Measurements from ENCODE around the gene PLLP.

PLLP gene

DNA sequence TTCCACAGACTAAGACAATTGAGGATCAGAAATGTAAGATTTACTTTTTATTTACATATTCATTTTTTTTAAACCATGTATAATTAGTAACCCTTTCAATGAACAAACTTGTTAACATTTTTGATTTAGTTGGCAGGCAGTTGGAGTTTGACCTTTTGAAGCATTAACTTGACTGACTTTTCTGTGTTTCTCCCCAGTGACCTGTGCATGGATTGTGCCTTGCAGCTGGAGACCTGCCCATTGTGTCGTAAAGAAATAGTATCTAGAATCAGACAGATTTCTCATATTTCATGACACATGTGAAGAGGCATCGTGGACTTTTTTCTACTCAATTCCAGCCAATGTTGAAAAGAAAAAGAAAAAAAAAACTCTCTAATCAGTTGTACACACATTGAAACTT lies 45.8 kb downstream of the PLLP start:
- H3K4me1 Mint-ChIP-seq (ENCODE audit: low read depth) = peaks cover 13% of the 10 kb centered on the region
- H3K36me3 Mint-ChIP-seq (ENCODE audit: low read depth) = peaks cover 42% of the 10 kb centered on the region
- no peak overlapping the region for H3K4me3 Mint-ChIP-seq
- no peak overlapping the region for H3K27ac Mint-ChIP-seq
- no peaks in the 10 kb centered on the region for H3K9me3 Mint-ChIP-seq
- no peaks in the 10 kb centered on the region for H3K27me3 Mint-ChIP-seq (ENCODE audit: low read depth)

DNA sequence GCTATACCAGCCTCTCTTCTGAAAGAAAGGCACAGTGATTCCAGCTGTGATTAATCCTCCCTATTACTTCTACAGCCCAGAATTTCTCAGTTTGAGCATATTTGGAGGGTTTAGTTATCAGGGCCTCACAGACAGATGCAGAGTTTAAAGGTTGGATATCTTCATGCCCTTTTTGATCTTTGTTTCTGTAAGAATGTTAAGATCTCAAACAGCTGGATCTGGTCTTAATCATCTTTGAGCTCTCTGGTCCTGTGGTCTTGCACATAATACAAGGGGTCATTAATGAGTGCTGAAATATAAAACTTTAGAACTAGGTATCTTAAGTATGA lies 48.5 kb downstream of the PLLP start:
- H3K4me3 Mint-ChIP-seq = no peak overlapping the region
- peak overlapping the region; percentile 3 for H3K27ac Mint-ChIP-seq
- peaks cover 49% of the 10 kb centered on the region for H3K36me3 Mint-ChIP-seq (ENCODE audit: low read depth)
- H3K27me3 Mint-ChIP-seq (ENCODE audit: low read depth) = no peaks in the 10 kb centered on the region
- H3K4me1 Mint-ChIP-seq (ENCODE audit: low read depth) = peaks cover 13% of the 10 kb centered on the region
- no peaks in the 10 kb centered on the region for H3K9me3 Mint-ChIP-seq

DNA sequence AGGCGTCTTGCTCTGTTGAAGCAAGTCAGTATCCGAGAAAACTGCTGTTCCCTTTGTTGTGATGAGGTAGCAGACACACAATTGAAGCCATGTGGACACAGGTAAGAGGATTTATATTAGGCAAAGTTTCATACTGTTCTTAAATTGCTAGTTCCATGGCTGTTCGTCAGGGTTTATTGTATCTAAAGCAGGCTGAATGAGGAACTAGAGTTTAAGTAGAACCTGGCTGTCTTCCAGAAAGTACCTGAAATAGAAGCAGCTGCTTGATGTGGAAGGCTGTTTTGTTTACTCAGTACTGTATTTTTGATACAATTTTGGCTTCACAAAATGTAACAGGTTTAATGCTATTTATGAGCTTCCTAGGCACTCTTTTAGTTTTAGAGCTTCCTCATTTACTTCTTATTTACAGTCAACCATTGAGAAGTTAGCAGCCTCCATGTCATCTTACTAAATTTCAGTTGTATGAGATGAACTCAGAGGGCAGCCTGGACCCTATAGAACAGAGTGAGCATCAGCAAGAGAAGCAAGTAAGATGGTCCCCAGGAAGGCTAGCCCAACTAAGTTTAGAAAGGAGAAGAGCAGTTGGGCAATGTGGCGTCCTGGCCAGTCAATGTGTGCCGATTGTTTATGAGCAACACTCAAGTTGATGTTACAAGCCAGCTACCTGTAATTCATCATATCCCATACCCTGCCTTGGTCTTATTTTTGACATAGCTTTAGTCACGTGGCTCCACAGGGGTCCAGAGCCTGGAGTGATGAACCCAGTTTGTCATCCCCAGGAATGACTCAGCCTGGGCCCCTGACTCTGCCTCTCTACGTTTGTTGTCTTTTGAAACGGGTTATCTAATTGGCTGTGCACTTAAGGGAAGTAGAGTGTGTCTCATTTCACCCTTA lies 49.1 kb downstream of the PLLP start:
- peaks cover 45% of the 10 kb centered on the region for H3K36me3 Mint-ChIP-seq (ENCODE audit: low read depth)
- H3K27ac Mint-ChIP-seq = no peak overlapping the region
- peaks cover 13% of the 10 kb centered on the region for H3K4me1 Mint-ChIP-seq (ENCODE audit: low read depth)
- H3K4me3 Mint-ChIP-seq = no peak overlapping the region
- no peaks in the 10 kb centered on the region for H3K9me3 Mint-ChIP-seq
- H3K27me3 Mint-ChIP-seq (ENCODE audit: low read depth) = no peaks in the 10 kb centered on the region

DNA sequence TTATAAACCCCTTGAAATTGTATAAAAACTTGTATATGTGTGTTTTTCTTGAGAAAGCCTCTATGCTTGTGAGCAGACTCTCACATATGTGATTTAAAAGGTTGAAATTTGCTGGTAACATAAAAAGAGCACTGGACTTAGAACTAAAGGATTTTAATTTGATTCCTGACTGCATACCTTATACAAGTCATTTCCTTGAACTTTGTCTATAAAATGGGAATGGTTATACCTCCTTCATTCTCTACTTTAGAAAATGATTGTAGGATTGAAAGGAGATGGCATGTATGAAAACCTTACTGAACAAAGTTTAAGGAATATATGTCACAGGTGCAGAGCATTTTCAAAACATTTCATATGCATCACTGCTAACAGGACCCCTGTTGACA lies 49.8 kb downstream of the PLLP start:
- Mint-ChIP-seq H3K4me1 (ENCODE audit: low read depth) (peaks cover 13% of the 10 kb centered on the region), H3K27me3 (ENCODE audit: low read depth) (no peaks in the 10 kb centered on the region), H3K4me3 (no peak overlapping the region), H3K9me3 (no peaks in the 10 kb centered on the region), H3K36me3 (ENCODE audit: low read depth) (peaks cover 50% of the 10 kb centered on the region), H3K27ac (no peak overlapping the region)

DNA sequence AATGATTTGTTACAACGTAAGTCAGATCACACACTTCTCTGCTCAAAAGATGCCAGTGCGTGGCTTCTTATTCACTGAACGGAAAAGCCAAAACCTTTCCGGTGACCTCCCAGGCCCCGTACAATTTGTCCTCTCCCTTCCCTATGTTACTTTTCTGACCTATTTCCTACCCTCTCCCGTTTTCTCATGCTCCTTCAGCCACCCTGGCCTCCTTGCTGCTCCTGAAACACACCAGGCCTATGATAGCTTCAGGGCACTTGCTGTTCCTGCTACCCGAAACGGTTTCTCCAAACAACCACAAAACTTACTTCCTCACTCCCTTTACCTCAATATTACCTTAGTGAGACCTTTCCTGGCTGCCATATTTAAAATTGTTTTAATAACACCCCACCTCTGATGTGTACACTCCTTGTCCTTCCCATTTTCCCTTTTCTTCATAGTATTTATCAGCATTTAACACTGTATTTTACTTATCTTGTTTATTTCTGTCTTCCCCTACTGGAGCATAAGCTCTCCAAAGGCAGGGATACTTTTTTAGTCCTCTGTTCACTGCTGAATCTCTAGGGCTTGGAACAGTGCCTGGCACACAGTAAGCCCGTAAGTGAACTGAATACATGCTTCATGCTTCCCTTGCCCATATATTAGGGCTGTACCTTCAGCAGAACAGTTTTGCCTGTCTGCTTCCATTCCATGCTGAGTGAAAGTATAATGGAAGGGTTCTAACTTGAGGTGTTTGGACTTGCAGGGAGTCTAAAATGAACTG lies 50.3 kb downstream of the PLLP start:
- peaks cover 9% of the 10 kb centered on the region for H3K4me1 Mint-ChIP-seq (ENCODE audit: low read depth)
- H3K27me3 Mint-ChIP-seq (ENCODE audit: low read depth) = no peaks in the 10 kb centered on the region
- H3K36me3 Mint-ChIP-seq (ENCODE audit: low read depth) = peaks cover 46% of the 10 kb centered on the region
- H3K4me3 Mint-ChIP-seq = no peak overlapping the region
- H3K27ac Mint-ChIP-seq = no peak overlapping the region
- H3K9me3 Mint-ChIP-seq = no peaks in the 10 kb centered on the region

DNA sequence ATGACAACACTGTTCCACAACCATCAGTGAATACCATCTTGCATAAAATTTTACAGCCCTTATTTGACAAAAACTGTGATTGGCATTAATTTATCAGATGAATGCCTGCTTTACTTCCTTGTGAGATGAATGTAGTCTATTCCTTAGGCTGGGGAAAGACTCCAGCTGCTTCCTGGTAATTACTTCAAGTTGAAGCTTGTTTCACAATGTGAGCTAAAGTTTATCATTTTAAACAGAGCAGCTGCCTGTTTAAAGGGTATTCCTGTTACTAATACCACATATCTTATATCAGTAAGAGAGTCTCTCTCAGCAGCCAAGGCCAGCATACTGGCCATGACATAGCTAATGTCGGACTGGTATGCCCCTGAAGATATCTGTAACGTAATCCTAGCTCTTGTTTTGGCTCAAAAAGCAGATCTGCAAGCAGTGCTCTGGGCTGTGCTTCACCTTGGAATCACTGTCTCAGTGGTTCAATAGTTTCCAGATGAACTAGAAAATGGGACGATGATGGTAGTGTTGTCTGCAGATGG lies 52.6 kb downstream of the PLLP start:
- Mint-ChIP-seq H3K36me3 (ENCODE audit: low read depth) (peaks cover 53% of the 10 kb centered on the region), H3K4me3 (no peak overlapping the region), H3K27ac (no peak overlapping the region), H3K4me1 (ENCODE audit: low read depth) (peaks cover 5% of the 10 kb centered on the region), H3K27me3 (ENCODE audit: low read depth) (no peaks in the 10 kb centered on the region), H3K9me3 (no peaks in the 10 kb centered on the region)

DNA sequence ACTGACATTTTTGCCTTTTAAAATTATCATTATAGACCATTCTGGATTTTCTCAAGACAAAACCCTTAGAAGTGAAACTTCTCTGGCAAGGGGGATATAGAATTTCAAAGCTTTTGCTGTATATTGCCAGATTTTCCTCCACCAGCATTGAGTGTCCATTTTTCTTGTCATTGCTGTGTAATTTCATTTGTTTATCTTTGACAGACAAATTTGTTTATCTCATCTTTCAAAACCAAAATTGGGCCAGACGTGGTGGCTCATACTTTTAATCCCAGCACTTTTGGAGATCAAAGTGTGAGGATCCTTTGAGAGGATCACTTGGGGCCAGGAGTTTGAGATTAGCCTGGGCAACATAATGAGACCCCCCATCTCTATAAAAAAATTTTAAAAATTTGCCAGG lies 55.4 kb downstream of the PLLP start:
- no peak overlapping the region for H3K27ac Mint-ChIP-seq
- no peak overlapping the region for H3K4me3 Mint-ChIP-seq
- peaks cover 39% of the 10 kb centered on the region for H3K36me3 Mint-ChIP-seq (ENCODE audit: low read depth)
- H3K27me3 Mint-ChIP-seq (ENCODE audit: low read depth) = no peaks in the 10 kb centered on the region
- H3K9me3 Mint-ChIP-seq = no peaks in the 10 kb centered on the region
- H3K4me1 Mint-ChIP-seq (ENCODE audit: low read depth) = no peaks in the 10 kb centered on the region

DNA sequence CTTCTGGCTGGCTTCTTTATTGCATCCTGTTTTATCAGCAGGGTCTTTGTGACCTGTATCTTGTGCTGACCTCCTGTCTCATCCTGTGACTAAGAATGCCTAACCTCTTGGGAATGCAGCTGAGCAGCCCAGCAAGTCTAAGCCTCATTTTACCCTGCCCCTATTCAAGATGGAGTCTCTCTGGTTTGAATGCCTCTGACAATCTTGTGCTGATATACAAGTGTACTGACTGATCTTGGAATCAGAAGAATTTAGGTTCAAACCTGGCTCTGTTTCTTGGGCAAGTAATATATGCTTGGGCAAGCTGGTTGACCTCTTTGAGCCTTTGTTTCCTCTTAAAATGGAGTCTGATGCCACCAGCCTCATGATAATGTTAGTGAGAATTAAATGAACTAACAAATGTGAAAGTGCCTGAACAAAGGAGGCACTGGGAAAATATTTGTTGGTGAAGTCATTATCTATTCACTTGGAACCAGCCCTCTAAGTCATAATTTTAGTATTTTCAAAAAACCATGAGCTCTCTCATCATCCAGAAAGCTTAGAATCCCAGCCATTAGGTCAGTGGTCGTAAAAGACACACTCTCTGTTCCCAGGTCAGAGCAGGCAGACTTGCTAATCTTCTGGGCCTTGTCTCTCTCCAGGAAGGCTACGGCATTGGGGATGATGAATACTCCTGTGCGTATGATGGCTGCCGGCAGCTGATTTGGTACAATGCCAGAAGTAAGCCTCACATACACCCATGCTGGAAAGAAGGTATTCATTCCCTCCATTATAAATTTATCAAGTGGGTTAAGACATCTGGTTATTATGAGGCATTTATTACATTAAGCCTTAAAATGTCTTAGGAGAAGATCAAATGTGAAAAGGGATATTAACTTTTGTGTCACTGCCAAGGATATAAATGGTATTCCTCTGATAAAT lies 57.5 kb downstream of the PLLP start:
- Mint-ChIP-seq H3K9me3 (no peaks in the 10 kb centered on the region), H3K27ac (no peak overlapping the region), H3K4me3 (no peak overlapping the region), H3K4me1 (ENCODE audit: low read depth) (no peaks in the 10 kb centered on the region), H3K36me3 (ENCODE audit: low read depth) (peaks cover 40% of the 10 kb centered on the region), H3K27me3 (ENCODE audit: low read depth) (no peaks in the 10 kb centered on the region)

DNA sequence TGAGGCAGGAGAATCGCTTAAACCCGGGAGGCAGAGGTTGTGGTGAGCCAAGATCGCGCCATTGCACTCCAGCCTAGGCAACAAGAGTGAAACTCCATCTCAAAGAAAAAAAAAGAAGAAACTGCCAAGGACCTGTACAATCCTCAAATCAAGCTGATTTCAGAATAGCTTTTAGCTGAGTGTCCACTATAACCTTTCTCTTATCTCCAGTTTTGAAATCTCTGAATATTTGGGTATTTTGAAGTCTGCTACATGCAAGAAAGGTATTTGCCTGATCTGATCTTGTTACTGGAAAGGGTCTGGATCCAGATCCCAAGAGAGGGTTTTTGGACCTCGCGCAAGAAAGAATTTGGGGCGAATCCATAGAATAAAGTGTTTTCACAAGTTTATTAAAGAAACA lies 58.5 kb downstream of the PLLP start:
- Mint-ChIP-seq H3K4me3 (no peak overlapping the region), H3K9me3 (peaks cover under 1% of the 10 kb centered on the region), H3K27me3 (ENCODE audit: low read depth) (no peaks in the 10 kb centered on the region), H3K4me1 (ENCODE audit: low read depth) (no peaks in the 10 kb centered on the region), H3K36me3 (ENCODE audit: low read depth) (peaks cover 42% of the 10 kb centered on the region), H3K27ac (no peak overlapping the region)

DNA sequence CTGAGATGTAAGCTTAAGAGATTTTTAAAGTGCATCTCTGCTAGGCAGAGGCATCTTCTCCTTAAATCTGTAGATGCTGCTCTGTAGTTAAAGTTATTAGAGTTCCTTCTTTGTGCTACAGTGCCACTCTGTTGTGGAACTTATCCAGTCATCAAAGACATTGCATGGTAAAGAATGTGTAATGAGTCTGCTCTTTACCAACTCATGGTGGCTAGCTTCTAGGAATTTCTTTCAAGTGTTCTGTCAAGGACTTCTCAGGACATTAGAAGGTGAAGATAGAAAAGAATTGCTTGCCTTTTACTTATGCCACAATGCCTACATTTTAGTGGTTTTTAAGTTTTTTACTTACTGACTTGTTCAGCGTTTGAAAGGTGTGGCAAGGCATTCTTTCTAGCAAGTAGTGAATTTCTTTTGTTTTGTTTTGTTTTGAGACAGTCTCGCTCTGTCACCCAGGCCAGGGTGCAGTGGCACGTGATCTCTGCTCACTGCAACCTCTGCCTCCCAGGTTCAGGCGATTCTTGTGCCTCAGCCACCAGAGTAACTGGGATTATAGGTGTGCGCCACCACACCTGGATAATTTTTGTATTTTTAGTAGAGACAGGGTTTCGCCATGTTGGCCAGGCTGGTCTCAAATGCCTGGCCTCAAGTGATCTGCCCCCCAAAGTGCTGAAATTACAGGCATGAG lies 59.7 kb downstream of the PLLP start:
- Mint-ChIP-seq H3K27ac (no peak overlapping the region), H3K27me3 (ENCODE audit: low read depth) (no peaks in the 10 kb centered on the region), H3K4me3 (no peak overlapping the region), H3K9me3 (peaks cover 9% of the 10 kb centered on the region), H3K4me1 (ENCODE audit: low read depth) (peaks cover 1% of the 10 kb centered on the region), H3K36me3 (ENCODE audit: low read depth) (peaks cover 48% of the 10 kb centered on the region)

DNA sequence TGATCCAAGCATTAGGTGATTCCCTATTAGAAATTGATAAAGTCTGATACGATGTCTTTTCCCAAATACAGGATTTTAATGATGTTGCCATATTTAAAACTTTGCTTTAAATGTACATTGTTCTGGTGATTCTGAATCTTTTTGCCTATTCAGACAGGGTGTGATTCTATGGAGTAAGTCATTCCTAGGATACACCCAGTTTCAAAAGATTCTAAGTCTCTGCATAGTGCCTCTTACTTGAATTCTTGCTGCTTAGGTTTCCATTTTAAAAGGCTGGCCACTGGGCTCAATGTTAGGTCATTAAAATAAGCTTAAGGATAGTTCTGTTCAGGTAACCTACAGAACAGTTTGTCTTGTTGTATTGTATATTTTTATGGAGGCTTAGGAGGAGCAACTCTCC lies 61.4 kb downstream of the PLLP start:
- Mint-ChIP-seq H3K9me3 (peaks cover 24% of the 10 kb centered on the region), H3K4me3 (no peak overlapping the region), H3K27ac (no peak overlapping the region), H3K4me1 (ENCODE audit: low read depth) (peaks cover 1% of the 10 kb centered on the region), H3K36me3 (ENCODE audit: low read depth) (peaks cover 57% of the 10 kb centered on the region), H3K27me3 (ENCODE audit: low read depth) (no peaks in the 10 kb centered on the region)

DNA sequence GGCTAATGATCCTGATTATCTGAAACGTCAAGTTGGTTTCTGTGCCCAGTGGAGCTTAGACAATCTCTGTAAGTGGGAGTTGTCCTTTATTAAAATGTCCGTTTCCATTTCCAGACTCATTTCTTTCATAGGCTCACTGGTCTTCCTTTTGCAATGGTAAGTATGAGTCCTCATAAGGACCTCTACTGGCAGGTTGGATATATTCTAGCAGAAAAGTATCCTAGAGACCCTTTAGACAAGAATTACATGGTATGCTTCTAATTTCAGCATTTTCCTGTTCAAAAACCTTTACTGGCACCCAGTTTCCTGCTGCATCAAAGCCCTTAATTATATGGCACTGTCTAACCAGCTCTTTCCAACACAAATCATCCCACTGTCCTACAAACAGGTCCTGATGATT lies 67.5 kb downstream of the PLLP start:
- no peaks in the 10 kb centered on the region for H3K27me3 Mint-ChIP-seq (ENCODE audit: low read depth)
- H3K9me3 Mint-ChIP-seq = peaks cover 56% of the 10 kb centered on the region
- peaks cover 82% of the 10 kb centered on the region for H3K36me3 Mint-ChIP-seq (ENCODE audit: low read depth)
- peaks cover 1% of the 10 kb centered on the region for H3K4me1 Mint-ChIP-seq (ENCODE audit: low read depth)
- H3K4me3 Mint-ChIP-seq = no peak overlapping the region
- no peak overlapping the region for H3K27ac Mint-ChIP-seq

DNA sequence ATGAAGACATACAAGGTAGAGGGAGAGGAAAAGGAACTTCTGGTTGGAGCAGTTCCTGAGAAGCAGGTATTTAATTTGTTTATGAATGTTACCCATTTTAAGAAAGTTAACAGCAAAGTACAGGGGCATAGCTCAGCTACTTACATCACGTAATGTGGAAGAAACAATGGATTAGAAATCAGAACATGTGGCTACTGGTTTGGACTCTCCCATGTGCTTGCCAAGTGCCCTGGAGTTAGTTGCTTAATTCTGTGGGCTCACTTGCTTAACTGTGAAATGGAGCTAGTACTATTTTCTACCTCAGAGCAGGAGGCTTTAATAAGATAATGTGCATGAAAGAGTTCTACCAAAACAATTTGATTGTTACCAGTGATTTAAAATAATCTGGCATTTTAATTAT lies 71.0 kb downstream of the PLLP start:
- Mint-ChIP-seq H3K4me3 (no peak overlapping the region), H3K4me1 (ENCODE audit: low read depth) (no peaks in the 10 kb centered on the region), H3K36me3 (ENCODE audit: low read depth) (peaks cover 66% of the 10 kb centered on the region), H3K9me3 (peaks cover 36% of the 10 kb centered on the region), H3K27ac (no peak overlapping the region), H3K27me3 (ENCODE audit: low read depth) (no peaks in the 10 kb centered on the region)

DNA sequence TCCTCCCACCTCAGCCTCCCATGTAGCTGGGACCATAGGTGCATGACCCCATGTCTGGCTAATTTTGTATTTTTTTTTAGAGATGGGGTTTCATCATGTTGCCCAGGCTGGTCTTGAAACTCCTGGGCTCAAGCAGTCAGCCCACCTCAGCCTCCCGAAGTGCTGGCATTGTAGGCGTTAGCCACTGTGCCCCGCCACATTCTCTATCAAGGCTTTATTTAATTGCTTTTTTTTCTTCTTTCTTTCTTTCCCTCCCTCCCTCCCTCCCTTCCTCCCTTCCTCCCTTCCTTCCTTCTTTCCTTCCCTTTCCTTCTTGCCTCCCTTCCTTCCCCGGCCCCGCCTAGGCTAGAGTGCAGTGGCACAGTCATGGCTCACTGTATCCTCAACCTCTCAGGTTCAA lies 74.7 kb downstream of the PLLP start:
- H3K27ac Mint-ChIP-seq = no peak overlapping the region

More for the DNA sequence above, 74.7 kb downstream of the PLLP start:
- H3K9me3 Mint-ChIP-seq = peaks cover 5% of the 10 kb centered on the region
- H3K4me3 Mint-ChIP-seq = no peak overlapping the region
- no peaks in the 10 kb centered on the region for H3K4me1 Mint-ChIP-seq (ENCODE audit: low read depth)
- no peaks in the 10 kb centered on the region for H3K27me3 Mint-ChIP-seq (ENCODE audit: low read depth)
- peaks cover 52% of the 10 kb centered on the region for H3K36me3 Mint-ChIP-seq (ENCODE audit: low read depth)

Data from T-helper 1 cell treated with Interleukin-12 subunit alpha and Interleukin-12 subunit beta and Interleukin-4 antibody, amounts not matched to agents 30 μg/mL and 1 μg/mL, for 36 hours (primary cell).